EH (cell line): Measurements from ENCODE around the gene OR2AG1.

Source experiments
- DNase-seq: peaks from one replicate; pipeline ENCODE4 v3.0.0-alpha.2; 2015; ENCODE audit warnings: low read depth

OR2AG1 gene

GRCh38 chr11:6782720-6783119 lies at the start of gene OR2AG1:
OR2AG1 (plus strand) TSS chr11:6783020; CDS start chr11:6785038, 2,018 bp downstream.
- DNase-seq: no peak

GRCh38 chr11:6733326-6734275 lies 49.2 kb upstream of the OR2AG1 start:
- no peak for DNase-seq

GRCh38 chr11:6734616-6735015 lies 48.2 kb upstream of the OR2AG1 start:
- DNase-seq: no peak

- peak; percentile 43 for DNase-seq
Measured at GRCh38 chr11:6735306-6735705, 47.5 kb upstream of the OR2AG1 start.

GRCh38 chr11:6736495-6737121 lies 46.2 kb upstream of the OR2AG1 start:
- DNase-seq: peak; percentile 17

- DNase-seq: peak; percentile 49
Measured at GRCh38 chr11:6737872-6738466, 44.9 kb upstream of the OR2AG1 start.

GRCh38 chr11:6738590-6738989 lies 44.2 kb upstream of the OR2AG1 start:
- no peak for DNase-seq

GRCh38 chr11:6742260-6742659 lies 40.6 kb upstream of the OR2AG1 start:
- no peak for DNase-seq

- no peak for DNase-seq
Measured at GRCh38 chr11:6745018-6745417, 37.8 kb upstream of the OR2AG1 start.

GRCh38 chr11:6745465-6746015 lies 37.3 kb upstream of the OR2AG1 start:
- no peak for DNase-seq

- DNase-seq: no peak
Measured at GRCh38 chr11:6746086-6746618, 36.7 kb upstream of the OR2AG1 start.

GRCh38 chr11:6746626-6747025 lies 36.2 kb upstream of the OR2AG1 start:
- no peak for DNase-seq

GRCh38 chr11:6747097-6747668 lies 35.6 kb upstream of the OR2AG1 start:
- DNase-seq: no peak

GRCh38 chr11:6755303-6755952 lies 27.4 kb upstream of the OR2AG1 start:
- DNase-seq: peak; percentile 47

GRCh38 chr11:6755953-6756347 lies 26.9 kb upstream of the OR2AG1 start:
- no peak for DNase-seq

- DNase-seq: peak; percentile 60
Measured at GRCh38 chr11:6757373-6757967, 25.4 kb upstream of the OR2AG1 start.

- DNase-seq: no peak
Measured at GRCh38 chr11:6771926-6772893, 10.6 kb upstream of the OR2AG1 start, which contains the start of gene OR2AG2. OR2AG2 (minus strand) TSS chr11:6771976; CDS start chr11:6768957, 3,019 bp downstream.

GRCh38 chr11:6778518-6778917 lies 4.3 kb upstream of the OR2AG1 start:
- no peak for DNase-seq

- DNase-seq: no peak
Measured at GRCh38 chr11:6780829-6781228, 2.0 kb upstream of the OR2AG1 start.

GRCh38 chr11:6790546-6790945 lies 7.7 kb downstream of the OR2AG1 start:
- DNase-seq: no peak
